Retinal pigment epithelial cell (primary cell): ENCODE data around the gene POLR1B.
"Not testable (repeated sequence)": the region's sequence is repeated elsewhere in the genome, so short reads cannot be mapped to it uniquely, and the experiment has no call there.

Experiments
- DNase-seq: peaks from one replicate; pipeline ENCODE4 v3.0.0-alpha.2; 2010; ENCODE audit warnings: low read depth
- H3K4me3 ChIP-seq: 2 replicates; pipeline ENCODE4 v1.5.1; 2011; ENCODE audit warnings: mild to moderate bottlenecking, low read length, control low read depth, moderate library complexity
- TF ChIP-seq, protein P1 (sequence below): conservative IDR thresholded peaks from 2 replicates; pipeline ENCODE4 v1.5.1; 2011; ENCODE audit warnings: low read depth, low read length, control low read depth, inconsistent platforms

POLR1B gene

DNA sequence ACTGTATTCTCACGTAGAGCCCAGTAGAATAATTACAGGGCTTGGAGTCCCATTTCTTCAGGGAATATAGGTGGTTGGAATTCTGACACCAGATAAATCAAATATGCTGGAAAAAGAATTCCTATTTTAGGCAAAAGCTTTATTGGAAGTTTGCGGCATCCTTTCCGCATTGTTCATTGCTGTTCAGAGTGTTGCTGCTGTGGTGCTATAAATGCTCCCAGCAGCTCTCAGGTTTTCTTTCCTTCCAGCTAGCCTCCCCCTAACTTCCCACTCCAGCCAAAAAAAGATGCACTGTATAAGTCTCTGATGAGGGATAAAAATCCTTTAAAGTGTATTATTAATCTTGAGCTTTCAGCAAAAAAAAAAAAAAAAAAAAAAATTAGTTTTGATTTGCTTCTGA lies 25.5 kb upstream of the POLR1B start:
- H3K4me3 ChIP-seq: no peak overlapping the region
- no peak for DNase-seq
- TF ChIP-seq, protein P1, sequence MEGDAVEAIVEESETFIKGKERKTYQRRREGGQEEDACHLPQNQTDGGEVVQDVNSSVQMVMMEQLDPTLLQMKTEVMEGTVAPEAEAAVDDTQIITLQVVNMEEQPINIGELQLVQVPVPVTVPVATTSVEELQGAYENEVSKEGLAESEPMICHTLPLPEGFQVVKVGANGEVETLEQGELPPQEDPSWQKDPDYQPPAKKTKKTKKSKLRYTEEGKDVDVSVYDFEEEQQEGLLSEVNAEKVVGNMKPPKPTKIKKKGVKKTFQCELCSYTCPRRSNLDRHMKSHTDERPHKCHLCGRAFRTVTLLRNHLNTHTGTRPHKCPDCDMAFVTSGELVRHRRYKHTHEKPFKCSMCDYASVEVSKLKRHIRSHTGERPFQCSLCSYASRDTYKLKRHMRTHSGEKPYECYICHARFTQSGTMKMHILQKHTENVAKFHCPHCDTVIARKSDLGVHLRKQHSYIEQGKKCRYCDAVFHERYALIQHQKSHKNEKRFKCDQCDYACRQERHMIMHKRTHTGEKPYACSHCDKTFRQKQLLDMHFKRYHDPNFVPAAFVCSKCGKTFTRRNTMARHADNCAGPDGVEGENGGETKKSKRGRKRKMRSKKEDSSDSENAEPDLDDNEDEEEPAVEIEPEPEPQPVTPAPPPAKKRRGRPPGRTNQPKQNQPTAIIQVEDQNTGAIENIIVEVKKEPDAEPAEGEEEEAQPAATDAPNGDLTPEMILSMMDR: no peak

DNA sequence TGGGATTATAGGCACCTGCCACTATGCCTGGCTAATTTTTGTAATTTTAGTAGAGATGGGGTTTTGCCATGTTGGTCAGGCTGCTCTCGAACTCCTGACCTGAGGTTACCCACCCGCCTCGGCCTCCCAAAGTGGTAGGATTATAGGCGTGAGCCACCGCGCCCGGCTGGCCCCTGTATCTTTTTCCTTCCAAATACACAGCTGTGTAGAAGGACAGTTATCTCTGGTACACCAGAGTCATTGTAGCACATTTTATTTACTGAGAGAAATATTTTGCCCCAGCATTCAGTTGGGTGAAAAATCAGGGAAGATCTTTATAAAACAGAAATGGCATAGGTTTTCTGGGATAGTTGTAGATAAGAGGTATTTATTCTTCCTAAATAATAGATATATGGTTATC lies 23.5 kb upstream of the POLR1B start:
- TF ChIP-seq, protein P1: no peak
- DNase-seq: no peak
- no peak overlapping the region for H3K4me3 ChIP-seq

DNA sequence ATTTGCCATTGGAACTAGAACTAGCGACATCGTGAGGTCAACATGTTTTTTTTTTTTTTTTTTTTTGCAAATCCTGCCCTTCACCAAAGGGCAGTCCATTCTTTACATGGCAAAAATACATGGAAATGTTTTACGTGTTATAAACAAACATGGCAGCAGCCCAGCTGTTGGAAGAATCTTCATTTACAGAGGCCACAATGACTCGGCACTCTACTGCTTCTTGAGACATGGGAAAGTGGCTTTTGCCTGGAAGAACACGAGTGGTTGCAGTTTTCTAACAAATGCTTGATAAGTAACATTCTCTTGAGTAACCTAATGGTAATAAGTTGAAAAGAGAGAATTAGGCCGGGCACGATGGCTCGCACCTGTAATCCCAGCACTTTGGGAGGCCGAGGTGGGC lies 22.8 kb upstream of the POLR1B start:
- DNase-seq: no peak
- H3K4me3 ChIP-seq: no peak overlapping the region
- TF ChIP-seq, protein P1: no peak

DNA sequence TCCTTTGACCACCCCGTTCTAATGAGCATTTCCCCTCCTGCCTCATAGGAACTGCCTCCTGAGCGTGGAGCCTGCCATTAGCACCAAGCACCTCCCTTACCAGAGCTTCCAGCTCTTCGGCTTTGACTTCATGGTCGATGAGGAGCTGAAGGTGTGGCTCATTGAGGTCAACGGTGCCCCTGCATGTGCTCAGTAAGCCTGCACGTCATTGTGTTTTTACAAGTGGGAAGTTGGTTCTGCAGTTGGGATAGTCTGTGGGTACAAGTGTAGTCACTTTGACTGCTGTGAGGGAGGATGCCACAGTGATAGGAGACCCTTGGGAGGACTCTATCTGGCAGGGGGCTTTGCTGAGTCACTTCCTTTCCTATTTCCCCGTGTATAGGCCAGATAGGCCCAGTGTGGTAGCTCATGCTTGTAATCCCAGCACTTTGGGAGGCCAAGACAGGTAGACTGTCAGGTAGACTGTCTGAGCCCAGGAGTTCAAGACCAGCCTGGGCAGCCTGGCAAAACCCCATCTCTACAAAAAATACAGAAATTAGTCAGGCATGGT lies 22.0 kb upstream of the POLR1B start:
- DNase-seq: no peak
- no peak overlapping the region for H3K4me3 ChIP-seq
- TF ChIP-seq, protein P1: no peak

DNA sequence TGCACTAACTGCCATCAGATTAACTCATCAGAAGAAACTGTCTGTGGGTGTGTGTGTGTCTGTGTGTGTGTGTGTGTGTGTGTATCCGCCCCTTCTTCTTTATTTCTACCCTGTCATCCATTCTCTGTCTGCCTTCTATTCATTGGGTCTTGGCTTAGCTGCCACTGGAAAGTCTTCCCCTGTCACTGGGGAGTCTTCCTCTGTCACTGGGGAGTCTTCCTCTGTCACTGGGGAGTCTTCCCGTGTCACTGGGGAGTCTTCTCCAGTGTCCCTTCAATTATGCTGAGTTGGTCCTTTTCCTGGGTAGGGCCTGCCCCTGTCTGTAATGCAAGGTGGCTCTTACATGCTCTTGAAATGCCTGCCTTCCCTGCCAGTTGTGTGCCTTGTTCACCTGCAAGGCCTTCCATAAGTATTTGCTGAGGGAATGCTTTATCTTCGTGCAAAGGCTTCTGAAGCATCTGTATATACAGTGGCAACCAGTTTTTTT lies 18.9 kb upstream of the POLR1B start:
- TF ChIP-seq, protein P1: no peak
- no peak for DNase-seq

DNA sequence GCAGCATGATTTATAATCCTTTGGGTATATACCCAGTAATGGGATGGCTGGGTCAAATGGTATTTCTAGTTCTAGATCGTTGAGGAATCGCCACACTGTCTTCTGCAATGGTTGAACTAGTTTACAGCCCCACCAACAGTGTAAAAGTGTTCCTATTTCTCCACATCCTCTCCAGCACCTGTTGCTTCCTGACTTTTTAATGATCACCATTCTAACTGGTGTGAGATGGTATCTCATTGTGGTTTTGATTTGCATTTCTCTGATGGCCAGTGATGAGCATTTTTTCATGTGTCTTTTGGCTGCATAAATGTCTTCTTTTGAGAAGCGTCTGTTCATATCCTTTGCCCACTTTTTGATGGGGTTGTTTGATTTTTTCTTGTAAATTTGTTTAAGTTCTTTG lies 18.0 kb upstream of the POLR1B start:
- H3K4me3 ChIP-seq, DNase-seq: not testable (repeated sequence)

More for the DNA sequence above, 18.9 kb upstream of the POLR1B start:
- no peak overlapping the region for H3K4me3 ChIP-seq

DNA sequence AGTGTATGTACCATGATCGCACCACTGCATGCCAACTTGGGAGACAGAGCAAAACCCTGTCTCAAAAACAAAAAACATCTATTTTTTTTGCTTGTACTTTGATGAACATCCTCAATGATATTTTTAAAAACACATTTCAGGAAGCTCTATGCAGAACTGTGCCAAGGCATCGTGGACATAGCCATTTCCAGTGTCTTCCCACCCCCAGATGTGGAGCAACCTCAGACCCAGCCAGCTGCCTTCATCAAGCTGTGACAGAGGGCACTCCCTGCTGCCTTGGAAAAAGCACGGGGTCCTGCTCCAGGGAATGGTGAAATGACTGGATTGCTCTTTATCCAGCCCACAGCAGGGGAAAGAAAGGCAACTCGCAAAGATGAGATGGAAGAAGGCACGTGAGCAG lies 13.7 kb upstream of the POLR1B start:
- TF ChIP-seq, protein P1: no peak
- no peak overlapping the region for H3K4me3 ChIP-seq
- no peak for DNase-seq
